GM12872 (cell line): ENCODE data around the gene ERVH48-1.

Experiments
- TF ChIP-seq, protein P1 (sequence below): IDR thresholded peaks from 3 replicates; pipeline ENCODE4 v1.5.1; 2011; ENCODE audit warnings: low read depth, mild to moderate bottlenecking, low read length, moderate library complexity; ENCODE audit not compliant: insufficient read depth

The ERVH48-1 gene

GRCh38 chr21:42903817-42904216, 21.6 kb downstream of the ERVH48-1 start:
- TF ChIP-seq, protein P1, sequence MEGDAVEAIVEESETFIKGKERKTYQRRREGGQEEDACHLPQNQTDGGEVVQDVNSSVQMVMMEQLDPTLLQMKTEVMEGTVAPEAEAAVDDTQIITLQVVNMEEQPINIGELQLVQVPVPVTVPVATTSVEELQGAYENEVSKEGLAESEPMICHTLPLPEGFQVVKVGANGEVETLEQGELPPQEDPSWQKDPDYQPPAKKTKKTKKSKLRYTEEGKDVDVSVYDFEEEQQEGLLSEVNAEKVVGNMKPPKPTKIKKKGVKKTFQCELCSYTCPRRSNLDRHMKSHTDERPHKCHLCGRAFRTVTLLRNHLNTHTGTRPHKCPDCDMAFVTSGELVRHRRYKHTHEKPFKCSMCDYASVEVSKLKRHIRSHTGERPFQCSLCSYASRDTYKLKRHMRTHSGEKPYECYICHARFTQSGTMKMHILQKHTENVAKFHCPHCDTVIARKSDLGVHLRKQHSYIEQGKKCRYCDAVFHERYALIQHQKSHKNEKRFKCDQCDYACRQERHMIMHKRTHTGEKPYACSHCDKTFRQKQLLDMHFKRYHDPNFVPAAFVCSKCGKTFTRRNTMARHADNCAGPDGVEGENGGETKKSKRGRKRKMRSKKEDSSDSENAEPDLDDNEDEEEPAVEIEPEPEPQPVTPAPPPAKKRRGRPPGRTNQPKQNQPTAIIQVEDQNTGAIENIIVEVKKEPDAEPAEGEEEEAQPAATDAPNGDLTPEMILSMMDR, result no peak

DNA sequence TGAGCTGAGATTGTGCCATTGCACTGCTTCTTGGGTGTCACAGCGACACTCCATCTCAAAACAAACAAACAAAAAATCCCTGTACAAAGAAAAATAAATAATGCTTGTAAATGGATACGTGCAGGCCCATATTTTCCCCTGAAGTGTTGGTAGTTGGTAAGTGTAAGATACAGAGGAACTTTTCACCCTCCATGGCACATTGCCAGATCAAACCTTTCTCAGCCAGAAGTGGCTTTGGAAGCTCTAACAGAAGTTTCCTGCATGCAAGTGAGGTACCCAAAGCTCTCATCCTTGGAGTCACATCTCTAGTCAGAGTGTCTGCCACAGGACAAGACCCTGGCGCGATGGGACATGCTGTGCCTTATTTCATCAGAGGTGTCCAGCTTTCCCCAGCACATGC, 25.0 kb downstream of the ERVH48-1 start:
- TF ChIP-seq, protein P1, result no peak

GRCh38 chr21:42892931-42893755, 32.3 kb downstream of the ERVH48-1 start, which contains the start of gene NDUFV3:
NDUFV3 (plus strand) TSS chr21:42893309; CDS start chr21:42893334, 25 bp downstream.
- TF ChIP-seq, protein P1, result no peak

DNA sequence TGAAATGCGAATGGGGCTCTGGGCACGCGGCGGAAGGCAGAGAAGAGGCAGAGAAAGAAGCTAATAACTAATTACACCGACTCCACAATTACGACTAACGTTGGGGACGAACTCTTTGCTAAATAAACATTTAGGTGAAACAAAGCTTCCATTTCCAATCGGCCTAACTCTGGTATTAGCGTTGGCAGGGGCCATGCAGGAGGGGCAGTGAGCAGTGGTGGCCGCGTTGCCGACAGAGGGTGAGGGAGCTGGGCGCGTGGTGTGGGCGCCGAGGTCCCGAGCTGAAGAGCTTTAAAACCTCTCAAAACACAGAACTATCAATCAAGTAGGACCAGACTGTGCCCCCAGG, 32.9 kb downstream of the ERVH48-1 start:
- TF ChIP-seq, protein P1, result no peak

GRCh38 chr21:42887326-42887725, 38.1 kb downstream of the ERVH48-1 start:
- TF ChIP-seq, protein P1, result no peak

DNA sequence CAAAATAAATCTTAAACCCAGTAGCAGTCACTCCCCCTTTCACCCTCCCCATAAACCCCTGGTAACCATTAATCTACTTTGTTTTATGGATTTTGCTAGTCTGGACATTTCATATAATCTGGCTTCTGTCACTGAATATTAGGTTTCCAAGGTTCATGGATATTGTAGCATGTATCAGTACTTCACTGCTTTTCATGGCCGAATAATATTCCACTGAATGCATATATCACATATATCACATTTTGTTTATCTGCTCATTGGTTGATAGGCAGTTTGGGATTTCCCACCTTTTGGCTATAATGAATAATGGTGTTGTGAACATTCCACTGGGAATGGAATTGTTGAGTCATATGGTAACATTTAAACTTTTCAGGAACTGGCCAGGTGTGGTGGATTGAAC, 41.5 kb downstream of the ERVH48-1 start:
- TF ChIP-seq, protein P1, result no peak

DNA sequence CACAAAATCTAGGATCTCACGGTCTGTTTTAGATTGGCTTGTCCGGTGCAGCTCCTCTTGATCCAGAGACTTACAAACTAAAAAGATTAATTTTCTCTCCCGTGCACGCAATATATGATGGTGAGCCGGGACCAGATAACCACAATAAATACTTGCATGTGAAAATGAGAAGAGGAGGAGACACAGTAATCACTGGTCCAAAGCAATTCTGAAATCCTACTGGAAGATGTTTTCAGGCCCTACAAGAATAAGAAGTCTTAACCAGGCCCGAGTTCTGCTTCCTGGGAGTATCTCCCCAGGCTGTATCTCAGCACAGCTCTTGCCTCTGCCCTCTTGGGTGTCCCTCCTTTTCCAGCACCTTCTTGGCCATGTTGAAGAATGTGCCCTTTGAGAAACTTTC, 45.1 kb downstream of the ERVH48-1 start:
- TF ChIP-seq, protein P1, result no peak
